Sigmoid colon (tissue), 7 donors: ENCODE measurements around the gene STAMBP. TPM values are rescaled to one million over a fixed set of nuclear protein-coding genes. Genes with fewer than 3 reads are reported as not detected.

Source experiments
- DNase-seq: peaks from one replicate; pipeline ENCODE4 v3.0.0-alpha.2; 2019
- H3K27ac ChIP-seq, 4 donors: fragments of 200-600 bp; sonication (generic); one replicate each; pipeline ENCODE4 v1.5.1; 2016 to 2019; ENCODE audit warnings: mild to moderate bottlenecking in 1 of 4
- H3K27me3 ChIP-seq, 3 donors: fragments of 200-600 bp; sonication (generic); one replicate each; pipeline ENCODE4 v1.5.1; 2019; ENCODE audit warnings: mild to moderate bottlenecking in 1 of 3
- H3K36me3 ChIP-seq, 4 donors: fragments of 200-600 bp; sonication (generic); one replicate each; pipeline ENCODE4 v1.5.1; 2016 to 2019
- H3K4me1 ChIP-seq, 4 donors: fragments of 200-600 bp; sonication (generic); one replicate each; pipeline ENCODE4 v1.5.1; 2017 to 2019
- H3K4me3 ChIP-seq, 4 donors: fragments of 200-600 bp; sonication (generic); one replicate each; pipeline ENCODE4 v1.5.1; 2017 to 2019; ENCODE audit warnings: mild to moderate bottlenecking in 2 of 4, moderate library complexity in 1 of 4
- H3K9me3 ChIP-seq, 4 donors: fragments of 200-600 bp in 3 of 4; sonication (generic) in 3 of 4; one replicate each; pipeline versions ENCODE4 v1.5.1 to v1.6.1; 2013 to 2019
- CTCF ChIP-seq, 4 experiments: fragments of 450-650 bp in 3 of 4; fragments of 200-600 bp in 1 of 4; IDR thresholded peaks; one replicate each; pipeline ENCODE4 v1.5.1; 2016 to 2019; ENCODE audit warnings: antibody characterized with exemption in 4 of 4, mild to moderate bottlenecking in 3 of 4, moderate library complexity in 2 of 4
- EP300 ChIP-seq, 4 donors: sonication (generic); formaldehyde crosslinking; IDR thresholded peaks; one replicate each; pipeline ENCODE4 v1.6.1; 2017; ENCODE audit warnings: antibody characterized with exemption in 4 of 4
- POLR2A ChIP-seq, 2 donors: fragments of 450-650 bp; IDR thresholded peaks; one replicate each; pipeline ENCODE4 v1.6.1; 2016; ENCODE audit warnings: antibody characterized with exemption in 2 of 2, mild to moderate bottlenecking in 2 of 2, moderate library complexity in 2 of 2
- POLR2AphosphoS5 ChIP-seq, 4 donors: sonication (generic); formaldehyde crosslinking; IDR thresholded peaks; one replicate each; pipeline ENCODE4 v1.6.1; 2017; ENCODE audit warnings: antibody characterized with exemption in 4 of 4
- WGBS, 2 donors: extraction: QIAGEN DNeasy Blood & Tissue Kit; methylation state at CpG; one replicate each; pipeline ENCODE4 v1.1.7; 2013; 5-methylcytosine and 5-hydroxymethylcytosine counted together
- intact Hi-C: fragments of 100-400 bp; cut with DNase I; formaldehyde crosslinking; loops from one replicate; pipeline ENCODE4 v1.15.1; 2023
- polyA plus RNA-seq, 3 donors: library from polyadenylated mRNA; stranded (reverse); fragments of 200-250 nt; gene quantifications; one replicate each; pipeline ENCODE4 v1.2.3, GENCODE V29; 2013
- total RNA-seq, 4 donors: library from RNA; depleted of rRNA; stranded (reverse); fragments of >200 nt; gene quantifications; one replicate each; pipeline ENCODE4 v1.1.0, GENCODE V29; 2016
- donor health status: healthy with polysubstance abuse.
- donor health status: Bipolar disorder and iron deficiency.
- donor health status: healthy.

STAMBP gene
- total and polyA plus RNA-seq, 7 donors, result 23.5 to 55.3 (median 37.0) TPM

- Histone ChIP-seq H3K4me1 (no peaks in the 10 kb centered on the region), H3K36me3 (no peaks in the 10 kb centered on the region), H3K4me3 (no peak overlapping the region), H3K27me3 (no peaks in the 10 kb centered on the region), H3K9me3 (no peaks in the 10 kb centered on the region), H3K27ac (no peak overlapping the region)
- TF ChIP-seq POLR2A (IDR thresholded peaks at IDR 0.05) (no peak), EP300 (IDR thresholded peaks at IDR 0.05) (no peak), POLR2AphosphoS5 (IDR thresholded peaks at IDR 0.05) (no peak), CTCF (IDR thresholded peaks at IDR 0.05) (no peak)
- intact Hi-C loops, result no loop called here
- no peak for DNase-seq
Measured at GRCh38 chr2:73811878-73812277, 16.9 kb upstream of the STAMBP start.

GRCh38 chr2:73812635-73813034 lies 16.1 kb upstream of the STAMBP start:
- DNase-seq, result no peak
- Histone ChIP-seq H3K4me1 (no peaks in the 10 kb centered on the region), H3K27me3 (no peaks in the 10 kb centered on the region), H3K4me3 (no peak overlapping the region), H3K9me3 (no peaks in the 10 kb centered on the region), H3K36me3 (no peaks in the 10 kb centered on the region), H3K27ac (no peak overlapping the region)
- no peak for TF ChIP-seq CTCF (IDR thresholded peaks at IDR 0.05)
- no peak for TF ChIP-seq POLR2A (IDR thresholded peaks at IDR 0.05)
- no peak for TF ChIP-seq POLR2AphosphoS5 (IDR thresholded peaks at IDR 0.05)
- no peak for TF ChIP-seq EP300 (IDR thresholded peaks at IDR 0.05)
- intact Hi-C loops, result no loop called here

GRCh38 chr2:73818296-73818695 lies 10.5 kb upstream of the STAMBP start:
- no peak overlapping the region for H3K27ac ChIP-seq
- no peaks in the 10 kb centered on the region for H3K9me3 ChIP-seq
- intact Hi-C loops, result no loop called here
- H3K4me3 ChIP-seq, result no peak overlapping the region
- TF ChIP-seq EP300 (IDR thresholded peaks at IDR 0.05) (no peak), POLR2A (IDR thresholded peaks at IDR 0.05) (no peak), CTCF (IDR thresholded peaks at IDR 0.05) (no peak), POLR2AphosphoS5 (IDR thresholded peaks at IDR 0.05) (no peak)
- 86 to 90% methylated on average over 18 of the region's 18 CpGs for WGBS, 2 donors
- no peaks in the 10 kb centered on the region for H3K36me3 ChIP-seq
- DNase-seq, result no peak
- H3K27me3 ChIP-seq, result no peaks in the 10 kb centered on the region
- H3K4me1 ChIP-seq, result no peaks in the 10 kb centered on the region

- no peak overlapping the region for H3K4me3 ChIP-seq
- DNase-seq, result no peak
- no peak overlapping the region for H3K27ac ChIP-seq
- WGBS, 2 donors, result 39 to 56% methylated on average over 2 of the region's 2 CpGs
- TF ChIP-seq CTCF (IDR thresholded peaks at IDR 0.05) (no peak), POLR2A (IDR thresholded peaks at IDR 0.05) (no peak), EP300 (IDR thresholded peaks at IDR 0.05) (no peak), POLR2AphosphoS5 (IDR thresholded peaks at IDR 0.05) (no peak)
- H3K4me1 ChIP-seq, result peaks cover 0 to 11% (median 3%) of the 10 kb centered on the region in 4 donors
- intact Hi-C loops, result loop anchor here (10.0 kb wide), 4 partner anchors 164 to 654 kb away; partner anchors contain the start of genes MRPL53 and TET3
- no peaks in the 10 kb centered on the region for H3K36me3 ChIP-seq
- H3K9me3 ChIP-seq, result no peaks in the 10 kb centered on the region
- H3K27me3 ChIP-seq, result no peaks in the 10 kb centered on the region
Measured at GRCh38 chr2:73821227-73821626, 7.5 kb upstream of the STAMBP start.

- TF ChIP-seq POLR2A (IDR thresholded peaks at IDR 0.05) (no peak), CTCF (IDR thresholded peaks at IDR 0.05) (no peak), EP300 (IDR thresholded peaks at IDR 0.05) (no peak), POLR2AphosphoS5 (IDR thresholded peaks at IDR 0.05) (no peak)
- Histone ChIP-seq H3K27ac (no peak overlapping the region), H3K4me3 (no peak overlapping the region), H3K27me3 (no peaks in the 10 kb centered on the region), H3K36me3 (no peaks in the 10 kb centered on the region), H3K4me1 (peaks cover 0 to 14% (median 4%) of the 10 kb centered on the region in 4 donors), H3K9me3 (no peaks in the 10 kb centered on the region)
- intact Hi-C loops, result loop anchor here (10.0 kb wide), 4 partner anchors 163 to 653 kb away; partner anchors contain the start of genes MRPL53 and TET3
- no peak for DNase-seq
- 78% methylated on average over 2 of the region's 2 CpGs for WGBS, 2 donors
Measured at GRCh38 chr2:73821669-73822068, 7.1 kb upstream of the STAMBP start.
